Measurements from ENCODE around the gene PTPN4. TPM values are rescaled to one million over a fixed set of nuclear protein-coding genes. Genes with fewer than 3 reads are reported as not detected.

The PTPN4 gene
- total and polyA plus RNA-seq, 2 of the 8 experiments (the other 6 are each of a cell fraction or from before 2014, with no cell fraction given): 28.5 to 105 TPM

DNA sequence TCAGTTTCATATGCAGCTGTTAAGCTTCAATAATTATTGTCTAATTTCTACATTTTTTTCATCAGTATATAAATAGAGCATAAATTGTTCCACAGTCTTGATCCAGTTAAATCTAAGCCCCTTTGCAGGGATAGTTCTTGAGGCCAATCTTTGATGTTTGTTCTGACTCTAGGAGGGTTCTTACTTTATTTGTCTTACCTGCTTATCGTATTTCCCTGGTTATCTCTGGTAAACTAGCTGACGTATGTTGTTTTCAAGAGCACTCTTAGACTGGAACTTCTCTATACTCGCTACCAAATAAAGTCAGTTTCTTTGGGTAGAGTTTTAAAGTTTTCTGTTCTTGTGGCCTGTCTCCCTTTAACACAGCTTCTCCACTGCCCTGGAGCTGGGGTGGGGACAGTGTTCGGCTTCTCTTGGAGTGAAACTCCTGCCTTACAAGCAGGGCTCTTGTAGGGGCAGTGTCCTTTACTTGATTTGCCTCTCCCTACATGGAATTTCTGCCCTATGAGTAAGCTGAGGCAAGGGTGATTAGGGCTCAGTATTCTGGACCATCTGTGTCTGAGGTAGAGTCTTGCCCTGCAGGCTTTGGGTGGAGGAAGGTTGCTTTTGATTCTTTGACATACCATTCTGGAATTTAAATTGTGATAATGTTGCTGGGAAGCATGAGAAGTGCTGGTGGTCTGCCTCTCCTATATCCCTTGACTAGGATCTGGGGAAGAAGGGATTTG lies 90.3 kb downstream of the PTPN4 start:
- Histone ChIP-seq H2AFZ (ENCODE audit: low read length) (no peak overlapping the region), H2BK12ac (ENCODE audit: low read depth, low read length) (no peak overlapping the region), H3K18ac (ENCODE audit: extremely low read depth, low read length) (no peak overlapping the region), H3K9ac (replicated peaks in 1 of 4; ENCODE audit: extremely low read depth in 1 of 4, low read depth in 3 of 4, low read length in 3 of 4) (0 out of 7 replicates have a peak overlapping the region, but pooled peaks of 1 of the 4 experiments have one; percentile 21), H3K4me1 (replicated peaks in 1 of 4; ENCODE audit: control insufficient read depth in 3 of 4, insufficient read depth in 4 of 4, low read length in 3 of 4) (peaks cover 0 to 26% (median 11%) of the 10 kb centered on the region in 4 experiments; a peak in 5 of 7 replicates), H4K8ac (ENCODE audit: extremely low read depth, insufficient read depth, low read length) (no peak overlapping the region), H3K9me3 (ENCODE audit: insufficient read depth in 2 of 2, low read depth in 1 of 2, low read length in 1 of 2) (no peaks in the 10 kb centered on the region), H3K79me2 (ENCODE audit: control insufficient read depth in 1 of 2, insufficient read depth in 2 of 2, low read length in 2 of 2) (peaks cover 14 to 95% of the 10 kb centered on the region in 2 experiments; a peak in 3 of 4 replicates), H3K27ac (ENCODE audit: low read depth, low read length) (no peak overlapping the region), H3K23me2 (ENCODE audit: low read depth, low read length) (no peaks in the 10 kb centered on the region), H4K5ac (ENCODE audit: insufficient read length, low read depth, low read length) (no peak overlapping the region), H3K36me3 (ENCODE audit: control insufficient read depth in 2 of 4, insufficient read depth in 4 of 4, low read length in 3 of 4) (peaks cover 0 to 5% (median 0%) of the 10 kb centered on the region in 4 experiments; a peak in 1 of 8 replicates), H3K27me3 (replicated peaks in 1 of 4; ENCODE audit: control insufficient read depth in 3 of 4, extremely low read depth in 1 of 4, insufficient read depth in 3 of 4, low read length in 3 of 4) (no peaks in the 10 kb centered on the region), H3K14ac (ENCODE audit: insufficient read length) (no peak overlapping the region), H3K23ac (ENCODE audit: insufficient read length) (no peak overlapping the region), H2BK120ac (replicated peaks; ENCODE audit: low read depth, low read length) (no peak overlapping the region), H4K20me1 (replicated peaks in 1 of 2; ENCODE audit: control insufficient read depth in 1 of 2, insufficient read depth in 2 of 2, low read length in 2 of 2) (peaks cover 0 to 8% of the 10 kb centered on the region in 2 experiments), H2BK20ac (ENCODE audit: low read length) (no peak overlapping the region), H2BK5ac (ENCODE audit: low read depth, low read length) (no peak overlapping the region), H3K79me1 (ENCODE audit: low read depth, low read length) (0 out of 2 replicates have a peak, but pooled peaks cover 4% of the 10 kb centered on the region), H2BK15ac (ENCODE audit: low read length) (no peak overlapping the region), H3K4ac (replicated peaks; ENCODE audit: insufficient read length, low read depth, low read length) (no peak overlapping the region), H3K4me2 (ENCODE audit: insufficient read depth in 1 of 2, low read depth in 2 of 2, low read length in 2 of 2) (no peak overlapping the region), H3K4me3 (ENCODE audit: extremely low read depth in 1 of 4, insufficient read depth in 2 of 4, low read depth in 3 of 4, low read length in 4 of 4) (no peak overlapping the region), H2AK5ac (ENCODE audit: low read depth, low read length) (no peak overlapping the region), H4K91ac (replicated peaks; ENCODE audit: insufficient read length, low read length) (no peak overlapping the region), H3K56ac (replicated peaks; ENCODE audit: insufficient read length, low read depth, low read length) (no peak overlapping the region)
- DNase-seq (ENCODE audit: low read depth in 1 of 2, low spot score in 2 of 2) (no peak), FAIRE-seq (no peak)
- 90% methylated on average over 4 of the region's 4 CpGs; no CpG with 5 or more reads in 1 of the 2 experiments for WGBS, 2 experiments (ENCODE audit: extremely low coverage in 1 of 2, insufficient coverage in 1 of 2, insufficient read length in 1 of 2, insufficient replicate concordance in 2 of 2, low coverage in 1 of 2, low lambda C conversion rate in 2 of 2, missing lambda C conversion rate in 1 of 2)
- ChIA-PET POLR2A (ENCODE audit: partially characterized antibody) (interaction anchor here (1.1 kb wide), 1 partner anchor 15 kb away, joined by 3 read pairs; no protein-coding TSS in a partner anchor), CTCF (ENCODE audit: partially characterized antibody) (interaction anchor here (0.6 kb wide), 2 partner anchors 29 to 434 kb away, joined by 3 read pairs; no protein-coding TSS in a partner anchor)
- no peak for TF ChIP-seq CTBP2 (IDR thresholded peaks at IDR 0.05; ENCODE audit: borderline replicate concordance, insufficient read depth, insufficient read length, low read length)
- TF ChIP-seq TCF12 (IDR thresholded peaks at IDR 0.05; ENCODE audit: low read depth, low read length): no peak
- TF ChIP-seq NANOG (IDR thresholded peaks at IDR 0.05; ENCODE audit: insufficient read depth, low read depth, low read length, poor library complexity, severe bottlenecking): no peak
- no peak for TF ChIP-seq NRF1 (IDR thresholded peaks at IDR 0.05; ENCODE audit: low read depth, low read length)
- TF ChIP-seq, protein P1, sequence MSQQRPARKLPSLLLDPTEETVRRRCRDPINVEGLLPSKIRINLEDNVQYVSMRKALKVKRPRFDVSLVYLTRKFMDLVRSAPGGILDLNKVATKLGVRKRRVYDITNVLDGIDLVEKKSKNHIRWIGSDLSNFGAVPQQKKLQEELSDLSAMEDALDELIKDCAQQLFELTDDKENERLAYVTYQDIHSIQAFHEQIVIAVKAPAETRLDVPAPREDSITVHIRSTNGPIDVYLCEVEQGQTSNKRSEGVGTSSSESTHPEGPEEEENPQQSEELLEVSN (IDR thresholded peaks at IDR 0.05): no peak
- no peak for TF ChIP-seq GABPA (IDR thresholded peaks at IDR 0.05; ENCODE audit: borderline replicate concordance, insufficient read depth, low read length)
- no peak for TF ChIP-seq EGR1 (IDR thresholded peaks at IDR 0.05; ENCODE audit: borderline replicate concordance, low read depth, low read length)

Data from H1 (cell line).